Endometrial microvascular endothelial cells (primary cell): ENCODE results near the gene TTC39C. TPM values are rescaled to one million over a fixed set of nuclear protein-coding genes. Genes with fewer than 3 reads are reported as not detected.

Experiments used
- in situ Hi-C: cut with HindIII; loops from 2 replicates; pipeline ENCODE4 v1.10.0; 2017; ENCODE audit warnings: low sequenced_read_pairs, low pct_unique_long_range_greater_than_20kb; ENCODE audit errors: inconsistent ontology term
- total RNA-seq: library from RNA; depleted of rRNA; stranded (reverse); fragments of >200 nt; gene quantifications from one replicate; pipeline ENCODE4 v1.2.3, GENCODE V29; 2015; ENCODE audit errors: inconsistent ontology term

The TTC39C gene
- total RNA-seq, 1 donor from 2014 or later = 5.8 TPM

DNA sequence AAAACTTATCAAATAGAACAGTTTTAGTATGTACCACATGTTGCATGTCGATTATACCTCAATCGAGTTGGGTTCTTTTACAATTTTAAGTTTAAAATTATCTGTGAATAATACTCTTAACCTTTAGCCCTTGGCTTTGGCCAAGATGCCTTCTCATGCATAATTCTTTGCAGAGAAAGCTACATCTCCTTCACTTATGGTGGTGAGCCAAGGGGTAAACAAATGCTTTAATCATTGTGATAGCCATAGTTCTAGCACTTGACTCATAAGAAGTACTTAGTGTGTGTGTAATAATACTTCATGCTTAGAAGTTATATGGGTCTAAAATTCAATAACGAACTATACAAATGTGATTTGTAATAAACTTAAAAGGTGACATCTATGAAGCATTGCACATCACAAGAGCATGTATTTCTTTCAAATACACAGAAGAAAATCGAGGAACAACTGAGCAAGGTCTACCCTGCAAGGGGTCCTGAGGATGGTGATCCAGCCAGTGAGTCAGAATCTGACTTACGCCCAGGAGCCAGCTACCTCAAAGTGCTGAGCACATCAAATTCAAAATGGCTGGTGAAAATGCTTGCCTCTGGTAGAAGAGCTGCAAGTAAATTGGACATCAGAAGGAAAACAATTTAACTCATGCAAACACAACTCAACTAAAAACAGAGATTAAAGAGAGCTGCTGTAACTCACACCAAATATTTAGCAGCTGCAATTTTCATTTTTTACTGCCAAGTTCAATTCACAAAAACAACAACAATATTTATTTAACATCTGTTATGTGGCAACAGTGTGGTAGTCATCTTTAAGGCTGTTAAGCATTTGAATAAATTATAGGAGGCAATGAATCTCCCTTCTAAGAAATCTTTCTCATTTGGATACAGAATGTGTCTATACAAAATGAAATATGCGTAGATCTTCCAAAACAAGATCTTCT, 23.8 kb upstream of the TTC39C start:
- in situ Hi-C loops = no loop called here

GRCh38 chr18:23992089-23992940, 22.2 kb upstream of the TTC39C start:
- in situ Hi-C loops = no loop called here

- in situ Hi-C loops = no loop called here
These were observed 21.6 kb upstream of the TTC39C start for GRCh38 chr18:23992941-23993280.

DNA sequence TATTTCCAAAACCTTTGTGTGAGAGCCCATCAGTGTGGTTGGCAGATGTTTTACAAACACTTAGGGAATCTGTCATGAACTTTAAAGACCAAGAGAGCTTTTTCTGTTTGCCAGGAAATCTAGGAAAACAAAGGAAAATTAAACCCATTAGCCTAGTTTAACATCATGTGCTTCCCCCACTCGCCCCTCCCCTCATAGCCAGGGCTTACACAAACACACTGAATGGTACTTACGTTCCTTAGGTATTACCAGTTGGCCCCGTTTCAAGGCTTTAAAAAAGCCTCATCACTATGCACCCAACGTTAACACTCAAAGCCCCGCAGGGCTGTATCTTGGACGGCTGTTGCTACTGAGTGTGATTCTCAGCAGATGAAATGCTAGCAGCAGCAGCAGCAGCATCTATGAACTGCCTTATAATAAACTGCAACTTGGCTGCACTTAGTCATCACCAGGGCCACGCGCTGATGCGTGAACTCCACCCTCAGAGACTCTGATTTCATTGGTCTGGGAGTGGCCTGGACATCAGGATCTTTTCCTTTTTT, 20.1 kb upstream of the TTC39C start:
- in situ Hi-C loops = no loop called here

DNA sequence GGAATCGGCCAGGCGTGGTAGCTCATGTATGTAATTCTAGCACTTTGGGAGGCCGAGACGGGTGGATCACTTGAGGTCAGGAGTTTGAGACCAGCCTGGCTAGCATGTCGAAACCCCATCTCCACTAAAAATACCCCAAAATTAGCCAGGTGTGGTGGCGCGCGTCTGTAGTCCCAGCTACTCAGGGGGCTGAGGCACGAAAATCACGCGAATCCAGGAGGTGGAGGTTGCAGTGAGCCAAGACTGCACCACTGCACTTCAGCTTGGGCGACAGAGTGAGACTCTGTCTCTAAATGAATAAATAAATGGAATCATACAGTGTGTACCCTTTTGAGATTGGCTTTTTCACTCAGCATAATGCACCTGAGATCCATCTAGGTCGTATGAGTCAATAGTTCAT, 19.4 kb upstream of the TTC39C start:
- in situ Hi-C loops = no loop called here

- in situ Hi-C loops = no loop called here
These were observed 16.5 kb upstream of the TTC39C start for GRCh38 chr18:23998018-23998417.

DNA sequence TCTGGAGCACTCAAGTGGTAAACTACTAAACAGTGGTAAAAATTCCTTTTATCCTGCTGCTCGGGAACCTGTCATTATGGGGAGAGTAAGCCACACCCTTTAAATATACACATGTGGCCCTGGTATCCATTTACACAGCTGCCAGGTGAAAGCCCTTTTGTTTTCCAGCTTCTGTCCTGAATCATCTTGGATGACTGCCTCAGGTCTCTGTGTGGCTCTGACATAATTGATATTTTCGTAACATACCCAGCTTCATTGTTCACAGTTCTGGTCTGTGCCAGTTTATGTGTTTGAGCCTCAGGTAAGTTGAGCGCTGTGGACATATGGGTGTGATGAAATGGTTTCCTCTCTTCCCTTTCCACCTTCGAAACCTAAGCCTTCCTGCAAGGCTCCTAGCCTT, 15.7 kb upstream of the TTC39C start:
- in situ Hi-C loops = no loop called here

GRCh38 chr18:24000613-24001490, 13.7 kb upstream of the TTC39C start:
- in situ Hi-C loops = no loop called here

GRCh38 chr18:24002479-24002878, 12.1 kb upstream of the TTC39C start:
- in situ Hi-C loops = no loop called here

DNA sequence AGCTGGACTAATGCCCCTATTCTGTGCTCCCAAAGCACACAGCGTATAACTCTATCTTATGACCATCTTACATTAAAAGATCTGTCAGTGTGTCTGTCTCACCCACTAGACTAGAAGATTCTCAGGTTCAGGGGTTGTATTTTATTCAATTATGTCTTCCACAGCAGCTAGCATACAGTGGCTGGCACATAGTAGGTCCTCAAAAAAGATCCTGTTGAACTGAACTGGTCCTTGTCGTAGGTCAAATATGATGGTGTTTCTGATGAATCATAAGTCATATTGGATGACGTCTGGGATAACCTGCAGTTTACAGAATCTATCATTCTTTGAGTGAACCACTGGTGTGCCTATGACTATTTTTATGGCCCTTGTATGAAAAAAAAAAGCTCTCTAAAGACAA, 11.3 kb upstream of the TTC39C start:
- in situ Hi-C loops = no loop called here

DNA sequence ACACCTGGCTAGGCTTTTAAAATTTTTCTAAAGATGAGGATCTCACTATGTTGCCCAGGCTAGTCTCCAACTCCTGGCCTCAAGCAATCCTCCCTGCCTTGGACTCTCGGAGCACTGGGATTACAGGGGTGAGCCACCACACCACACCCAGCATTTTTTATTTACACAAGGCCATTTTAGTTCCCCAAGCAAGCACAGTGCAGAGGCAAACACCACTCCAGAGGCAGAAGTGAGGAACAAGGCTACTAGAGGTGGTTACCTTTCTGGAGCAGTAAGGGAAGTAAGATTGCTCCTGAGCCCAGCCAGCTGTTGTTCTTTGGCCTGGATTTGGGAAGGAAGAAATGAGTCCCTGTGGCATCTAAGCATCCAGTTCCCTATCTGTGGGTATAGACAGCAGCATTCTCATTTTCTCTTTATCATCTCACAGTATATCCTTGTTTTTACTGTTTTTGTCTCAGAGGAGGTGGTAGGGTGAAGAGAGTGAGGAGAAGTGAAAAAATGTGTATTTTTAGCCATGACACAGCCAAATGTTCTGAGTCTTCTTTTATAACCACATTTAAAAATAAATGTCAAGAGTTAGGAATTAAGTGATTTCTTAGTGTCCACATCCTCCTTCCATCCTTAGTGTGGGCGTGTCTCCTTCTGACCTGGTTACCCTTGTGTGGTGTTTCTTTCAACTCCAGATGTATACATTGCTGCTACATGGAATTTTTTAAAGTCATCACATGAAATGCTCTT, 10.5 kb upstream of the TTC39C start:
- in situ Hi-C loops = no loop called here

DNA sequence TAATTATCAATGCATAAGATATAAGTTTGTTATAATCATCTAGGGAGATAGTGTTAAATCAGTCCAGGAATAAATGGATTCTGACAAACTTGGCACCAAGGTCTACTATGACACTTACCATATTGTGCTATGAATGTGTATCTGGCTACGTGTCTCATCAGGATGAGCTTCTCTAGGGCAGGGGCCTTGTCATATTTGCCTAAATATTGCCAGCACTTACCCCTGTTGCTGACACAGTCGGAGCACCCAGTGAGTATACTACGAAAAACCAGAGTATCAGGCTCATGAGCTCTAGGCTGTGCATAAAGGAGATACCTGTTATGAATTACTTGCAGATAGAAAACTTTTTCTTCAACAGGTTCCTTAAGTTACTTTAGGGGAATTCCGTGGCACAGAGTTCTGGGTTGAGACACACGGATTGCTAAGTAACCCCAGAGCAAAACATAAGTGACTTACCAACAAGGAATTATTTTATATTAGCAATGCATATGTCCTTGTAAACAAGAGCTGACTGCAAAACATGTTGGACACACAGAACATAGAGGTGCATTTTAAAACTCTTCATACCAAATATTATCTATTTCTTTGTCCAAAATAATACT, 7.7 kb upstream of the TTC39C start:
- in situ Hi-C loops = no loop called here

DNA sequence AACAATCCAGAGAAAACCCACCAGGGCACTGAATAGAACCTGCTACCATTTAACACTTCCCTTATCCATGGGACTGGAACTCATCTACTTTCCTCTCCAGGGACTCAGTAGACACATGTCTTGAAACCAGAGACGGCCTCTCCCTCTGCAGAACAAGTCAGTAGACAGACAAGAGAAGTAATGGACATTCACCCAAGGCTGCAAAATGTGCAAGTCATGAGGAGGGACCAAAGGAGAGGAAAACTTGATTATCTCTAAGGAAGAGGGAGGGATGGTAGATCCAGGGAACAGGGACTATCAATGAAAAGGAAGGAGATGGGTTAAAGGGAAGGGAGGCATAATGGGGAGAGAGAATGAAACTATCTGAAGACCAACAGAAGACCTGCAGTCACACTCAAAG, 5.3 kb upstream of the TTC39C start:
- in situ Hi-C loops = no loop called here

- in situ Hi-C loops = no loop called here
These were observed 4.8 kb upstream of the TTC39C start for GRCh38 chr18:24009651-24010333.

DNA sequence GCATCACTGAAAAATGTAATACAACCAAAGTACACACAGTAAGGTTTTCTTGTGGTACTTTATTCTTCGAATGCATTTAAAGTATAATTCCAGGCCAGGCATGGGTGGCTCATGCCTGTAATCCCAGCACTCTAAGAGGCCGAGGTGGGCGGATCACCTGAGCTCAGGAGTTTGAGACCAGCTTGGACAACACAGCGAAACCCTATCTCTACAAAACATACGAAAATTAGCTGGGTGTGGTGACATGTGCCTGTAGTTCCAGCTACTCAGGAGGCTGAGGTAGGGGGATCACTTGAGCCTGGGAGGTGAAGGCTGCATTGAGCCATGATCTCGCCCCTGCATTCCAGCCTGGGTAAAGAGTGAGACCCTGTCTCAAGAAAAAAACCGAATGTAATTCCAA, 3.9 kb upstream of the TTC39C start:
- in situ Hi-C loops = no loop called here

GRCh38 chr18:24011123-24011917, 3.2 kb upstream of the TTC39C start:
- in situ Hi-C loops = no loop called here

DNA sequence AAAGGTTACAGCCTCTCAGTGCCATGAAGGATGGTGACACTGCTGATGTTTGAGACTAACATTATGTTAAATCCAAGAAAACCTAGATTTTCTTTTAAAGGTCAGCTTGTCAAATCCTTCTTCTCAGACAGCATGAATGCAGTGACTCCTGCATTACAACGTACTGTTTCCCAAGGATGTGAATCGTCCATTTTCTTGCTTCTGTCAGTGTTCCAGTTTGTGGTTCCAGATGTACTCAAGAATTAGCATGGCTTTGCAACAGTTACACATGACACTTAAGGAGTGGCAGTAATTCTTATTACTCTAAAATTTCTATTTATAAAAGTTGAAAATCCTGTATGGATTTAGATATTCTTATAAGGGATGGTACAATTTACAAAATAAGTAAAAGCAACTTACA, 1.5 kb upstream of the TTC39C start:
- in situ Hi-C loops = no loop called here
